ENCODE measurements around the gene INHBC.
A peak's percentile ranks its signal among the peaks of the same experiment; 100 is the strongest.

Gene INHBC

GRCh38 chr12:57477710-57478681, 43.4 kb downstream of the INHBC start:
- H3K27me3 Mint-ChIP-seq = no peaks in the 10 kb centered on the region
- peaks cover 70% of the 10 kb centered on the region for H3K36me3 Mint-ChIP-seq (ENCODE audit: insufficient read depth)
- H3K9me3 Mint-ChIP-seq = no peaks in the 10 kb centered on the region
- peak overlapping the region; percentile 97 to 98 for H3K4me3 Mint-ChIP-seq
- ATAC-seq (replicated peaks) (peak; percentile 54), DNase-seq (peak; percentile 50 to 53 (median 52))
- H3K27ac Mint-ChIP-seq = peak overlapping the region; percentile 96 to 98
- H3K4me1 Mint-ChIP-seq (ENCODE audit: low read depth in 2 of 2) = peaks cover 73 to 77% of the 10 kb centered on the region in 2 donors

- DNase-seq = no peak
Measured at GRCh38 chr12:57479043-57479375, 44.4 kb downstream of the INHBC start.

GRCh38 chr12:57479376-57480115, 45.0 kb downstream of the INHBC start, which contains the start of gene ARHGAP9:
TSS of gene ARHGAP9 (minus strand) at chr12:57479866. CDS start at chr12:57479406, 460 bp downstream.
- H3K4me1 Mint-ChIP-seq (ENCODE audit: low read depth in 2 of 2) = peaks cover 64% of the 10 kb centered on the region in 2 donors
- DNase-seq = peak; percentile 53 to 72 (median 57)
- H3K4me3 Mint-ChIP-seq = peak within 1 kb of the TSS; percentile 97 to 98
- H3K36me3 Mint-ChIP-seq (ENCODE audit: insufficient read depth) = peaks cover 54% of the 10 kb centered on the region
- no peaks in the 10 kb centered on the region for H3K9me3 Mint-ChIP-seq
- peak; percentile 67 for ATAC-seq (replicated peaks)
- no peaks in the 10 kb centered on the region for H3K27me3 Mint-ChIP-seq
- peak within 1 kb of the TSS; percentile 96 to 98 for H3K27ac Mint-ChIP-seq

More at GRCh38 chr12:57479043-57479375, 44.4 kb downstream of the INHBC start:
- ATAC-seq (replicated peaks) = no peak
- peak overlapping the region; percentile 96 to 98 for H3K27ac Mint-ChIP-seq
- peaks cover 60% of the 10 kb centered on the region for H3K36me3 Mint-ChIP-seq (ENCODE audit: insufficient read depth)
- H3K9me3 Mint-ChIP-seq = no peaks in the 10 kb centered on the region
- peaks cover 69% of the 10 kb centered on the region in 2 donors for H3K4me1 Mint-ChIP-seq (ENCODE audit: low read depth in 2 of 2)
- H3K27me3 Mint-ChIP-seq = no peaks in the 10 kb centered on the region
- peak overlapping the region; percentile 97 to 98 for H3K4me3 Mint-ChIP-seq

- Mint-ChIP-seq H3K27me3 (no peaks in the 10 kb centered on the region), H3K4me3 (peak overlapping the region; percentile 6 to 98), H3K9me3 (no peaks in the 10 kb centered on the region), H3K36me3 (ENCODE audit: insufficient read depth) (peaks cover 41% of the 10 kb centered on the region), H3K4me1 (ENCODE audit: low read depth in 2 of 2) (peaks cover 51 to 53% of the 10 kb centered on the region in 2 donors), H3K27ac (peak overlapping the region; percentile 96 to 98)
- ATAC-seq (replicated peaks) (no peak), DNase-seq (no peak)
Measured at GRCh38 chr12:57481671-57482070, 47.1 kb downstream of the INHBC start.

DNA sequence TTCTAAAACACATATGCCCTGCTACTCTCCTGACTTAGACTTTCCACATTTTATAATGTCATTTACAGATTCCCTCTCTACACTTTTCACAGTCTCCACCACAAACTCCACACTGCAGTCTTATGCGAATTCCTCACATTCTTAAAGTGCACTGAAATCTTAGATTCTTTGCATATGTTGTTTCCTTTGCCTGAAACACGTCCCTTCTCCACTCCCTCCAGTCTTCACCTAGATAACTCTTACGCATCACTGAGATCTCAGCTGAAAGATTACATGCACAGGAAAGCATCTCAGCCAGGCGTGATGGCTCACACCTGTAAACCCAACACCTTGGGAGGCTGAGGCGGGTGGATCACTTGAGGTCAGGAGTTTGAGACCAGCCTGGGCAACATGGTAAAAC, 48.9 kb downstream of the INHBC start:
- H3K4me1 Mint-ChIP-seq (ENCODE audit: low read depth in 2 of 2) = peaks cover 39 to 46% of the 10 kb centered on the region in 2 donors
- no peaks in the 10 kb centered on the region for H3K9me3 Mint-ChIP-seq
- H3K4me3 Mint-ChIP-seq = no peak overlapping the region
- peaks cover 28% of the 10 kb centered on the region for H3K36me3 Mint-ChIP-seq (ENCODE audit: insufficient read depth)
- H3K27me3 Mint-ChIP-seq = no peaks in the 10 kb centered on the region
- DNase-seq (no peak), ATAC-seq (replicated peaks) (no peak)
- H3K27ac Mint-ChIP-seq = peak overlapping the region; percentile 1 to 75

- Mint-ChIP-seq H3K4me1 (ENCODE audit: low read depth in 2 of 2) (peaks cover 30% of the 10 kb centered on the region in 2 donors), H3K9me3 (no peaks in the 10 kb centered on the region), H3K4me3 (no peak overlapping the region), H3K27me3 (no peaks in the 10 kb centered on the region), H3K27ac (no peak overlapping the region), H3K36me3 (ENCODE audit: insufficient read depth) (peaks cover 19% of the 10 kb centered on the region)
- DNase-seq (no peak), ATAC-seq (replicated peaks) (no peak)
Measured at GRCh38 chr12:57485695-57486094, 51.1 kb downstream of the INHBC start.

DNA sequence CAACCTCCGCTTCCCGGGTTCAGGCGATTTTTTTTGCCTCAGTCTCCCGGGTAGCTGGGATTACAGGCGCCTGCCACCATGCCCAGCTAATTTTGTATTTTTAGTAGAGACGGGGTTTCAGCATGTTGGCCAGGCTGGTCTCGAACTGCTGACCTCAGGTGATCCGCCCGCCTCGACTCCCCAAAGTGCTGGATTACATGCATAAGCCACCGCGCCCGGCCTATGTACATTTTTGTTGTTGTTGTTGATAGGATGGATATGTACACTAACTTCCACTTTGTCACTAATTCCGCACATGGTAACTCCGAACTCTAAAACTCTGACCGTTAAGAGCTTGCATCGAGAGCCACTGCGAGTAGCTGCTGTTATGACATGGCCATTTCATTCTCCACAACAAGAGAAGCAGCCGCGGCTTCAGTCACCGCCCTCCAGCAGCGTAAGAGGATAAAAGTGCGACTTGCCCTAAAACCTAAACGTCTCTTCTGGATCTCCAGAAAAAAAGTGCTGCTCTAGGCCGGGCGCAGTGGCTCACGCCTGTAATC, 52.5 kb downstream of the INHBC start:
- peak overlapping the region in 1 of 2 donors; percentile 84 for H3K27ac Mint-ChIP-seq
- no peaks in the 10 kb centered on the region for H3K9me3 Mint-ChIP-seq
- H3K27me3 Mint-ChIP-seq = no peaks in the 10 kb centered on the region
- DNase-seq (no peak), ATAC-seq (replicated peaks) (no peak)
- H3K4me1 Mint-ChIP-seq (ENCODE audit: low read depth in 2 of 2) = peaks cover 22 to 23% of the 10 kb centered on the region in 2 donors
- H3K36me3 Mint-ChIP-seq (ENCODE audit: insufficient read depth) = peaks cover 31% of the 10 kb centered on the region
- H3K4me3 Mint-ChIP-seq = peak overlapping the region; percentile 90 to 99

GRCh38 chr12:57487597-57488401, 53.2 kb downstream of the INHBC start, which contains the start of gene MARS1:
TSS of gene MARS1 (plus strand) at chr12:57488068. CDS start at chr12:57488091, 23 bp downstream.
- H3K4me1 Mint-ChIP-seq (ENCODE audit: low read depth in 2 of 2) = peaks cover 22 to 23% of the 10 kb centered on the region in 2 donors
- ATAC-seq (replicated peaks) = peak; percentile 98
- H3K27ac Mint-ChIP-seq = peak within 1 kb of the TSS; percentile 84 to 97
- H3K27me3 Mint-ChIP-seq = no peaks in the 10 kb centered on the region
- peaks cover 38% of the 10 kb centered on the region for H3K36me3 Mint-ChIP-seq (ENCODE audit: insufficient read depth)
- H3K4me3 Mint-ChIP-seq = peak within 1 kb of the TSS; percentile 90 to 99
- peak; percentile 85 to 86 (median 85) for DNase-seq
- no peaks in the 10 kb centered on the region for H3K9me3 Mint-ChIP-seq

DNA sequence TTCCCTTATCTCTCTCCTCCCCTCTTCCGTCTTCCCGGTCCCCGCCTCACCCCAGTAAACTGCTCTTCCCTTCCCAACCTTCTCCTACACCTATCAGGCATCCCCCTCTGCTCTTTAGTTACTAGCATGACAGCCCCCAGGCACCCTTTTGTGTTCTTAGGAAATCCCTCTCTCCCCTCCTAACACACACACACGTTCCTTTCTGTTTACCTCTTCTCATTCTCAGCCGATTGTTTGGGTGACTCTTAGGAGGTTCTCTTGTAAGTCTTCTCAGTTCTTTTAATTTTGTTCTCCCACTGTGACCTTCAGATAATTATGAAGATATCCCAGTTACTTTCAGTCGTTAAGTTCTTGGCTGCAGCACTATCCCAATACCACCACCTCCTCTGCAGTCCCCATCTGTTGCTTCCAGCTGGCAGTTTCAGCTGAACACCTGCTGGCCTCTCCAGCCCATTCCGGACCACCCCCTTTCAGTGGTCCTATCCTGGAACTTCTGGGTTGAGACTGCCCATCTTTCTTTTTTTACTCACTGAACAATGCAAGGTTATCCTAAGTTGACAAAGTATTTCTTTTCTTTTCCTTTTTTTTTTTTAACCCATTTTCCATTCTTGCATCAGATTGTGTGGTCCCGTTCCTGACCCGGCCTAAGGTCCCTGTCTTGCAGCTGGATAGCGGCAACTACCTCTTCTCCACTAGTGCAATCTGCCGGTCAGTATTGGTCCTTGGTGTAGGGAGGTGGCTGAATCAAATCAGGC, 54.0 kb downstream of the INHBC start:
- Mint-ChIP-seq H3K27me3 (no peaks in the 10 kb centered on the region), H3K27ac (peak overlapping the region; percentile 84 to 97), H3K9me3 (no peaks in the 10 kb centered on the region), H3K4me1 (ENCODE audit: low read depth in 2 of 2) (peaks cover 19 to 23% of the 10 kb centered on the region in 2 donors), H3K4me3 (peak overlapping the region; percentile 90 to 99), H3K36me3 (ENCODE audit: insufficient read depth) (peaks cover 40% of the 10 kb centered on the region)
- no peak for DNase-seq
- ATAC-seq (replicated peaks) = no peak

- Mint-ChIP-seq H3K9me3 (no peaks in the 10 kb centered on the region), H3K4me1 (ENCODE audit: low read depth in 2 of 2) (peaks cover 19 to 23% of the 10 kb centered on the region in 2 donors), H3K27me3 (no peaks in the 10 kb centered on the region), H3K27ac (peak overlapping the region; percentile 60 to 84), H3K36me3 (ENCODE audit: insufficient read depth) (peaks cover 44% of the 10 kb centered on the region), H3K4me3 (peak overlapping the region; percentile 90 to 99)
- ATAC-seq (replicated peaks) = no peak
- DNase-seq = no peak
Measured at GRCh38 chr12:57489157-57489641, 54.6 kb downstream of the INHBC start.

DNA sequence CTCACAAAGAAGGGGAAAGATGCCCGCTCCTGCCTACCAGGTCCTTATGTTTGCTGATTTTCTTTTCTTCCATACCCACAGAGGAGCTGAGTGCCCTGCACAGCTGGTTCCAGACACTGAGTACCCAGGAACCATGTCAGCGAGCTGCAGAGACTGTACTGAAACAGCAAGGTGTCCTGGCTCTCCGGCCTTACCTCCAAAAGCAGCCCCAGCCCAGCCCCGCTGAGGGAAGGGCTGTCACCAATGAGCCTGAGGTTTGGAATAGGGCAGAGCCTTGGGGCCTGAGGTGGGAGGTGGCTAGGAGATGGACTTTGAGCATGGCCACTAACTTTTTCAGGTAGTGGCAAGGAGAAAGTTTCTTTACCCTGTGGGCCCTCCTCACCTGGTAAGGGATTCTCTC, 55.5 kb downstream of the INHBC start:
- no peak for DNase-seq
- no peaks in the 10 kb centered on the region for H3K27me3 Mint-ChIP-seq
- H3K4me1 Mint-ChIP-seq (ENCODE audit: low read depth in 2 of 2) = peaks cover 19 to 23% of the 10 kb centered on the region in 2 donors
- H3K27ac Mint-ChIP-seq = peak overlapping the region in 1 of 2 donors; percentile 84
- H3K4me3 Mint-ChIP-seq = no peak overlapping the region
- H3K9me3 Mint-ChIP-seq = no peaks in the 10 kb centered on the region
- no peak for ATAC-seq (replicated peaks)
- peaks cover 50% of the 10 kb centered on the region for H3K36me3 Mint-ChIP-seq (ENCODE audit: insufficient read depth)

Measured in effector memory CD8-positive, alpha-beta T cell (primary cell).